Measurements from ENCODE around the gene SLC22A2.
"Not testable (repeated sequence)": the region's sequence is repeated elsewhere in the genome, so short reads cannot be mapped to it uniquely, and the experiment has no call there.

Gene SLC22A2

GRCh38 chr6:160258346-160259142 lies at the start of gene SLC22A2:
TSS of gene SLC22A2 (minus strand) at chr6:160258821. CDS start at chr6:160258757, 64 bp downstream.
- no peak for DNase-seq

DNA sequence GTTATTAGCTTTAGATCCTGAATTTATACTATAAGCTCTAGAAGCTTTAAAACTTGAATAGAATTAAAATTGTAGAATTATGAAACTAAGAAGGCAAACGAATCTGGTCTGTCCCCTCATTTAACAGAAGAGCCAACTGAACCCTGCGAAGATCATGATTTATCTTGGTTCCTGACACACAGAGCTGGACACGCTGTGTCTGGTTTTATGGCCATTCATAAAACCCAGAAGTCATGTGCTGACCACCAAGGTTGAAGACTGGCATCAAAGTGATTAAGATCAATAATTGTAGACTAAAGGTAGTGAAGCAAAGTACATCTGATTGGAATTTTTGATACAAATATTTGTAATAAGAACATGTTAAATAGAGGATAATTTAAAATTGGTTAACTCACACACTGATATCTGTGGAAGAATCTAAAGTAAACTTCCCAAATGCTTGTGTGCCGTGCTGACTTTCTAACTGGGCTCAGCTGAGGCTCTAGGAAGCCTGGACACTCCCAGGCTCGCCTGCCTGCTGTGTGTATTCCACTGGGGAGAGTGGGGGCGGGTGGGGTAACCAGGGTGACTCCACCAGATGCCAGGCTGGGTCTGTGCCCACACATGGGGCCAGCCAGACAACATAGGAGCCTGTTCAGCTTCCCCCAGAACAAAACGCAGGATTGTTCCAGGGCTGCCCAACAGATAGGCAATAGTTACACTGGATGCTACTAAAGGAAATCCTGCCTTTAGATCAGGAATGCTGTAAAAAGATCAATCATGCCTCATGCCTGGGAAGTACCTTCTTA lies 47.5 kb upstream of the SLC22A2 start:
- DNase-seq, result no peak

DNA sequence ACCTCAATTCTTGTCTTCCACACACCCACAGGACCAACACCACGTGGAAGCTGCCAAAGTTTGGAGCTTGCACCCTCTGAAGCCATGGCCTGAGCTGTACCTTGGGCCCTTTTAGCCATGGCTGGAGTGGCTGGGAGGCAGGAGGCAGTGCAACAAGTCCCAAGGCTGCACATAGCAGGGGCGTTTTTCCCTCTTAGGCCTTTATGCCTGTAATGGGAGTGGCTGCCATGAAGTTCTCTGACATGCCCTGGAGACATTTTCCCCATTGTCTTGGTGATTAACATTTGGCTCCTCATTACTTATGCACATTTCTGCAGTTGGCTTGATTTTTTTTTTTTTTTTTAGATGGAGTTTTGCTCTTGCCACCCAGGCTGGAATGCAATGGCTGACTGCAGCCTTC lies 45.2 kb upstream of the SLC22A2 start:
- DNase-seq, result no peak

DNA sequence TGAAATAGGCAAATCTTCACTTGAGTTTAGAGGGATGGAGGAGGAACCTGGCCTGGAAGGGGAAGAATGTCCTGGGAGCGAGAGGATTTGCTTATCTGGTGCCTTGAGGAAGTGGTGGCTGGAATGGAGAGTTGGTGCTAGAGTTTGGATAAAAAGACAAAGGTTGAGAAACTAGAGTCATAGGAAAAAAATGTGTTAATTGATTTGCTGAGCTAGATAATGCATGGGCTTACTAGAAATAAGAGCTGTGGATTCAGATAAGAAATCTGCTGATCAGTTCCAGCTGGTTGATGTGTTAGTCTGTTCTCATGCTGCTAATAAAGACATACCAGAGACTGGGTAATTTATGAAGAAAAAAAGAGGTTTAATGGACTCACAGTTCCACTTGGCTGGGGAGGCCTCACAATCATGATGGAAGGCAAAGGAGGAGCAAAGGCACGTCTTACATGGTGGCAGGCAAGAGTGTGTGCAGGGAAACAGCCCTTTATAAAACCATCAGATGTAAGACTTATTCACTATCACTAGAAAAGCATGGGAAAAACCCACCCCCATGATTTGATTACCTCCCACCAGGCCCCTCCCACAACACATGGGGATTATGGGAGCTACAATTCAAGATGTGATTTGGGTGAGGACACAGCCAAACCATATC lies 43.9 kb upstream of the SLC22A2 start:
- DNase-seq, result not testable (repeated sequence)

- no peak for DNase-seq
Measured at GRCh38 chr6:160301339-160301738, 42.7 kb upstream of the SLC22A2 start.

DNA sequence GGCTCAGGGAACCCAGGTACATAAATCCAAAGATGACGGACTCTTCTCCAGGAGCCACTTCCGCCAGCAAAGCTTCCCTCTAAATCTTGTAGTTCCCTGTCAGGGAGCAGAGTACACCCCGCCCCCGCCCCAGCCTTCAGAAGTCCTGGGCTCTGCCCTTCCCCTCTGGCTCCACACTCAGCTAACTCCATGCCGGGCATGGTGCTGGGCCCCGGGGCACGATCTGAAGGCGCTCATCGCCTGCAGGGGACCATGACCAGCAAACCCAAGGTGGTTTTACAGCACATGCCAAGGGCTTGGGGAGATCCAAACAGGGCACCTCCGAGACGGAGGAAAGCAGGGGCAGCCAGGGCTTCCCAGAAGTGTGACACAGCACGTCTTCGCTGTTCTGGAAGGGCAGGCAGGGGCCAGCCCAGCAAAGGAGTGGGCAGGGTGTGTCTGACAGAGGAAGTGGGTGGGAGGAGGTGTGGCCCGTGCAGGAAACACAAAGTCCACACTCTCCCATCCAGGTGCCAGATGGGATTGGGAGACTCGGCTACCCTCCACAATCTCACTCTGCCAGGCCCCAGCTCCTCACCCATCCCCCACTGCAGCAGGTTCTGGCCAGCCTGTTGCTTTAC lies 41.6 kb upstream of the SLC22A2 start:
- no peak for DNase-seq

GRCh38 chr6:160299559-160299958 lies 40.9 kb upstream of the SLC22A2 start:
- DNase-seq, result no peak

GRCh38 chr6:160298121-160298520 lies 39.5 kb upstream of the SLC22A2 start:
- DNase-seq, result no peak

GRCh38 chr6:160297310-160297709 lies 38.7 kb upstream of the SLC22A2 start:
- DNase-seq, result no peak

- DNase-seq, result no peak
Measured at GRCh38 chr6:160293844-160294243, 35.2 kb upstream of the SLC22A2 start.

- no peak for DNase-seq
Measured at GRCh38 chr6:160285541-160286105, 27.0 kb upstream of the SLC22A2 start.

GRCh38 chr6:160284575-160284974 lies 26.0 kb upstream of the SLC22A2 start:
- no peak for DNase-seq

DNA sequence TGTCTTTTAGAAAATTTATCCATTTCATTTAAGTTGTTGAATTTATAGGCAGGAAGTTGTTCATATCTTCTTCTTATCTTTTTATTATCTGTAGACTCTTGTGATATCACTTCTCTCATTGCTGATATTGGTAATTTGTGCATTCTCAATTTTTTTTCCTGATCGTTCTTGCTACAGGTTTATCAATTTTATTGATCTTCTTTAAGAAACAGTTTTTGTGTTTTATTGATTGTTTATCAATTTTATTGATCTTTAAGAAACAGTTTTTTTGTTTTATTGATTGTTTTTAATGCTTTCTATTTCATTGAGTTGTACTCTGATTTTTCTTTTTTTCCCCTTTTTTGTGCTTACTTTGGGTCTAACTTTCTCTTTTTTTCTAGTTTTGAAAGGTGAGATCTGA lies 23.8 kb upstream of the SLC22A2 start:
- no peak for DNase-seq

DNA sequence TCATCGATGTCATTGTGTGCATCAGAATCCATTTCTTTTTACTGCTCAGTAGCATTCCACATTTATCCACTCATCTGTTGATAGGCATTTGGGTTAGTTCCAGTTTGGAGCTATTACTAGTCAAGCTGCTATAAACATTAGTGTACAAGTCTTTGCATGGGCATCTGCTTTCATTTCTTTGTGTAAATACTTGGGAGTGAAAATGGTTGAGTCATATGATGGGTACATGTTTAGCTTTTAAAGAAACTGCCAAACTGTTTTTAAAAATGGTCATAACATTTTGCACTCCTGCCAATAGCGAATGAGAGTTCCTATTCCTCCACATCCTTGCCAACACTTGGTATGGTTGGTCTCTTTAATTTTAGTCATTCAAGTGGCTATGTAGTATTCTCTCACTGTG lies 21.2 kb upstream of the SLC22A2 start:
- DNase-seq, result no peak

GRCh38 chr6:160278786-160279310 lies 20.2 kb upstream of the SLC22A2 start:
- DNase-seq, result no peak

- no peak for DNase-seq
Measured at GRCh38 chr6:160278311-160278710, 19.7 kb upstream of the SLC22A2 start.

DNA sequence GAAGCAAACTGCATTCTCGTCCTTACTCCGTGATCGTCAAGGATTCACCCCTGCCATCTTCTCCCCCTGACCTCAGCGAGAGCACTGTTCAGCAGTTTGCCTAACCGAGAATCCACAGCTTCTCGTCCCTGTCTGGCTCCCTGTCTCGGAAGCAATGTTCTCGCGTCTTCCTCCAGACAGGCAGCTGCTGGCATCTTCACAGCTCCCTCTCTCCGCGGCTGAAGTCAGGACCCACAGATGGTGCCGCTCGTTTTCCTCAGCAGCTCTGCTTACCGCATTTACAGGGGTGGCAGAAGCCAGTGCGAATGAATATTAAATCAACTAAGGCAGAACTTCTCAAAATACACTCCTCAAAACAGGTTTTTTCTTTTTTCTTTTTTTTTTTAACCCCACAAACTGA lies 18.9 kb upstream of the SLC22A2 start:
- DNase-seq, result no peak

DNA sequence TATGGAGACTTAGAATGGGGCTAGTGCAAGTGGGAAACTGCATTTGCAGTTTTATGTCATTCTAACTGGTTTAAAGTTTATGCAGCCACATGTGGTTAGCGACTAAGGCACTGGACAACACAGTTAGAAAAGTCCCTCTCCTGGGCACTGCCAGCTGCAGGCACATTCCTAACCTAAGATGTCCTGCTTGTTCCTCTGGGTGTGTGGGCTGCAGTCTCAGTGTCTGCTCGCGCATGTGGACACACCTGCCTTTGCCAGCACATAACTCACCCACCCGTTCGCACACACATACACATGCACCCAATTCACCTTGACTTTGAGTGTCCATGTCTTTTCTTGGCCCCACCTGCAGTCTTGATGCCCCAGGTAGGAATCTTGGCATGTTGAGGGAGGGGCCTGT lies 18.5 kb upstream of the SLC22A2 start:
- DNase-seq, result no peak

- no peak for DNase-seq
Measured at GRCh38 chr6:160276126-160276525, 17.5 kb upstream of the SLC22A2 start.

- no peak for DNase-seq
Measured at GRCh38 chr6:160275511-160276003, 16.9 kb upstream of the SLC22A2 start.

DNA sequence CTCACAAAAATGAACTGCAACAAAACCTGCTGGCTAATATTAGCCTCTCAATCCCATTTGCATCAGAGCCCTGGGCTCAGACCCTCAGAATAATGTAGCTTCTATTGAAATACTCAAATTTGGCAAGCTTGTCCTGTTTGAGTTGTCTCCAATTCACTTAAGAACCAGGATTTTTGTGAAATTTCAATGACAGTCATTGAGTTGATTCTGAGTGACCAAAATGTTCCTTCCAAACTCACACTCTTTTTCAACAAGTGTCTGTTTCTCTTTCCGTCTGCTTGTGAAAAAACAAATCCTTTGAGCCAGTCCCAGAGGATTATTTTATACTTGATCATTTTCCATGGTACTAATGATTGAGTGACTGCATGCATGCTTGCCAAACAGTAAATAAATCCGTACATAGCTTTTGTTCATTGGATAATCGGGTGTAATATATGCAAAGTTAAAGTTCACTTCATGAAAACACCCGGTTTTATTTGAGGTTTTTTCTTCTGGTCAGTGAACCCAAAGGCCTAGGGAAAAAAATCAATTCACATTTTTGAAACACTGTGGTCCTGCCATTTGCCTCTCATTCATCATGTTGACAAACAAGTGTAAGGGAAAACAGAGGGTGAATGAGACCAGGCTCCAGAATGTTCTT lies 16.4 kb upstream of the SLC22A2 start:
- no peak for DNase-seq

DNA sequence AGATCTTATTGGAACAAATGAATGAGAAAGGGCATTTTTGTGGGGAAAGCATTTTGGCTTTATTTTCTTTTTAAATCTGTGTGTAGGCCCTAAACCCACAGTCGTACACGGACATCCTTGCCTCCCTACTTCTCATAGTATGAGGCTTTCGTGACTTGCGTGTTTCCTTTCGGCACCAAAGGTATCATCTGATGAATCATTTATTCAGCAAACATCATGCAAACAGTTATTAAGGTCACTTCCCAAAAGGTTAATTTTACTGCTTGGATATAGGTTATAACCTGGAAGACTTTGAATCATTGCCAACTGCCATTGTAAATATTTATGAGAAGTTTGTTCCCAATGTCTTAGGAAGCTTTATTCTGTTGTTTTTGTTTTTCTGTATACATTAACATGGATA lies 15.1 kb upstream of the SLC22A2 start:
- DNase-seq, result no peak
